ENCODE measurements around the gene DDX5. TPM values are rescaled to one million over a fixed set of nuclear protein-coding genes. Genes with fewer than 3 reads are reported as not detected.
A peak's percentile ranks its signal among the peaks of the same experiment; 100 is the strongest.

DDX5 gene
- total and polyA plus RNA-seq, 2 donors (not counting 3 experiments of a cell fraction or from before 2014, with no cell fraction given), result 1,027 to 2,040 TPM

DNA sequence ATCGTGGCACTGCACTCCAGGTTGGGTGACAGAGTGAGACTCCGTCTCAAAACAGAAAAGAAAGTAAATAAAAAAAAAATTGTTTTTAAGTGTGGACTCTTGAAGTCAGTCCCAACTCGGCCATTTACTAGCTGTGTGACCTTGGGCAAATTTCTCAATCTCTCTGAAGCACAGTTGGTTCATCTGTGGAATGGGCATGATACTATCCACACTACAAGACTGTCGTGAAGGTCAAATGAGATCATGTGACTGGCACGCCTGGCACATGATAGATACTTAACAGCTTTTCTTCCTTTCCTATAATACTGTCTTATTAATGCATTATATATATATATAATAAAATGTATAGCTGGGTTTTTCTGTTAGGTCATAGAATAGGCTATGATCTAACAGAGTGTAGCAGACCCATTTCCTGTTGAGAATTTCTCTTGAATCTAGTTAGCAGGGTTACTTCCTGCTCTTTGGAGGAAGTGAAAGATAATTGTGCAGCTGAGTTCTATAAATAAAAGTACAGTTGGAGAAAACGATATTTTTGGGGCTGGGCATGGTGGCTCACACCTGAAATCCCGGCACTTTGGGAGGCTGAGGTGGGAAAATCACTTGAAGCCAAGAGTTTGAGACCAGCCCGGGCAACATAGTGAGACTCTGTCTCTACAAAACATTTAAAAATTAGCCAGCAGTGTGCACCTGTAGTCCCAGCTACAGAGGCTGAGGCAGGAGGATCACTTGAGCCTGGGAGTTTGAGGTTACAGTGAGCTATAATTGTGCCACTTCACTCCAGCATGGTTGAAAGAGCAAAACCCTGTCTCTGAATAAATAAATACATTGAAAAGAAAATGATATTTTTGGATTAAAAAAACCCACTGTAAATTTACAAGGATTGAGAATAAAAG is 49.9 kb downstream of the DDX5 start:
- FAIRE-seq (no peak), DNase-seq (ENCODE audit: low read depth, low spot score) (no peak)
- no TSS peak for BruUV-seq (replicated peaks)
- no peak overlapping the region for H3K4me2 ChIP-seq (ENCODE audit: insufficient read depth, low read length)
- H3K9ac ChIP-seq (replicated peaks; ENCODE audit: extremely low read depth, insufficient read depth, low read length), result no peak overlapping the region
- no peaks in the 10 kb centered on the region for H3K27me3 ChIP-seq (ENCODE audit: control insufficient read depth in 2 of 2, insufficient read depth in 2 of 2, low read length in 2 of 2)
- H3K4me1 ChIP-seq (ENCODE audit: control insufficient read depth, extremely low read depth, insufficient read depth, low read length), result peaks cover 6% of the 10 kb centered on the region
- no peak overlapping the region for H3K4me3 ChIP-seq (replicated peaks in 1 of 3; ENCODE audit: insufficient read depth in 1 of 3, low read depth in 1 of 3, low read length in 3 of 3)
- H3K9me3 ChIP-seq (replicated peaks; ENCODE audit: control insufficient read depth, insufficient read depth, low read length), result no peaks in the 10 kb centered on the region
- H3K36me3 ChIP-seq (ENCODE audit: control insufficient read depth in 2 of 2, extremely low read depth in 1 of 2, insufficient read depth in 2 of 2, low read length in 2 of 2), result peaks cover 0 to 3% of the 10 kb centered on the region in 2 experiments
- intact Hi-C loops (cut with micrococcal nuclease) (no loop called here), dilution Hi-C loops (cut with MboI; ENCODE audit: extremely low pct_ligation_motif_present, low sequenced_read_pairs) (no loop called here)
- H3K9me1 ChIP-seq (replicated peaks; ENCODE audit: control insufficient read depth, extremely low read depth, insufficient read depth, low read length), result no peaks in the 10 kb centered on the region
- ChIA-PET CTCF (interaction anchor here (1.2 kb wide), 1 partner anchor 35 kb away, joined by 4 read pairs; no protein-coding TSS in a partner anchor), POLR2A (no interaction called here)
- no peaks in the 10 kb centered on the region for H4K20me1 ChIP-seq (replicated peaks; ENCODE audit: control insufficient read depth, extremely low read depth, insufficient read depth, low read length)
- no peak overlapping the region for H2AFZ ChIP-seq (ENCODE audit: low read depth, low read length)
- H3K27ac ChIP-seq (ENCODE audit: insufficient read depth, low read depth, low read length), result no peak overlapping the region
- TF ChIP-seq, protein P1, sequence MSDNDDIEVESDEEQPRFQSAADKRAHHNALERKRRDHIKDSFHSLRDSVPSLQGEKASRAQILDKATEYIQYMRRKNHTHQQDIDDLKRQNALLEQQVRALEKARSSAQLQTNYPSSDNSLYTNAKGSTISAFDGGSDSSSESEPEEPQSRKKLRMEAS (IDR thresholded peaks at IDR 0.05; ENCODE audit: insufficient read depth, insufficient read length), result no peak
- TF ChIP-seq POLR2A (IDR thresholded peaks at IDR 0.05; ENCODE audit: low read depth, low read length) (no peak), FOS (IDR thresholded peaks at IDR 0.05; ENCODE audit: borderline replicate concordance, insufficient read depth, low read length) (no peak)
- H3K79me2 ChIP-seq (ENCODE audit: control insufficient read depth, insufficient read depth, low read length), result no peaks in the 10 kb centered on the region

DNA sequence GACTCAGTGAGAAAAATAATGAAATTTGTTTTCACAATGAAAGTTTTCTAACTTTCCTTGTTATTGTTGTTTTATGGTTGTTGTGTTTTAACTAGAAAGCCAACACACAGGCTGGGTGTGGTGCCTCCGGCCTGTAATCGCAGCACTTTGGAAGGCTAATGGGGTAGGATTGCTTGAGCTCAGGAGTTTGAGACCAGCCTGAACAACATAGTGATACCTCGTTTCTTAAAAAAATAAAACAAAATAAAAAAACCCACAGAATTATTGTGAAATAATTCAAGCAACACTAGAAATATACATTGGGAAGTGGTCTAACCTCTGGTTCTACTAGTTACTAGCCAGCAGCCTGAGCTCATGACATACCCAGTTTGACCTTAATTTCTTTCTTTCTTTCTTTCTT is 56.5 kb downstream of the DDX5 start:
- TF ChIP-seq POLR2A (IDR thresholded peaks at IDR 0.05; ENCODE audit: low read depth, low read length), result no peak
- no peak for TF ChIP-seq MYC (IDR thresholded peaks at IDR 0.05; ENCODE audit: low read depth, low read length)
- TF ChIP-seq, protein P1 (IDR thresholded peaks at IDR 0.05; ENCODE audit: insufficient read depth, insufficient read length), result no peak
- H4K20me1 ChIP-seq (replicated peaks; ENCODE audit: control insufficient read depth, extremely low read depth, insufficient read depth, low read length), result no peaks in the 10 kb centered on the region
- H3K36me3 ChIP-seq (ENCODE audit: control insufficient read depth in 2 of 2, extremely low read depth in 1 of 2, insufficient read depth in 2 of 2, low read length in 2 of 2), result no peaks in the 10 kb centered on the region
- H3K4me3 ChIP-seq (replicated peaks in 1 of 3; ENCODE audit: insufficient read depth in 1 of 3, low read depth in 1 of 3, low read length in 3 of 3), result no peak overlapping the region
- H3K79me2 ChIP-seq (ENCODE audit: control insufficient read depth, insufficient read depth, low read length), result no peaks in the 10 kb centered on the region
- dilution Hi-C loops (cut with MboI; ENCODE audit: extremely low pct_ligation_motif_present, low sequenced_read_pairs), result no loop called here
- intact Hi-C loops (cut with micrococcal nuclease), result no loop called here
- POLR2A ChIA-PET, result no interaction called here
- no peak for DNase-seq (ENCODE audit: low read depth, low spot score)
- H3K9me3 ChIP-seq (replicated peaks; ENCODE audit: control insufficient read depth, insufficient read depth, low read length), result no peaks in the 10 kb centered on the region
- peaks cover 12% of the 10 kb centered on the region for H3K4me1 ChIP-seq (ENCODE audit: control insufficient read depth, extremely low read depth, insufficient read depth, low read length)
- H3K27ac ChIP-seq (ENCODE audit: insufficient read depth, low read depth, low read length), result peak overlapping the region; percentile 50
- no peak for FAIRE-seq
- H3K9ac ChIP-seq (replicated peaks; ENCODE audit: extremely low read depth, insufficient read depth, low read length), result peak overlapping the region; percentile 18
- BruUV-seq (replicated peaks), result no TSS peak
- H3K4me2 ChIP-seq (ENCODE audit: insufficient read depth, low read length), result peak overlapping the region; percentile 21
- no peaks in the 10 kb centered on the region for H3K27me3 ChIP-seq (ENCODE audit: control insufficient read depth in 2 of 2, insufficient read depth in 2 of 2, low read length in 2 of 2)
- no peaks in the 10 kb centered on the region for H3K9me1 ChIP-seq (replicated peaks; ENCODE audit: control insufficient read depth, extremely low read depth, insufficient read depth, low read length)
- H2AFZ ChIP-seq (ENCODE audit: low read depth, low read length), result no peak overlapping the region
- CTCF ChIA-PET, result interaction anchor here (2.3 kb wide), 1 partner anchor 42 kb away, joined by 10 read pairs; no protein-coding TSS in a partner anchor

All from endothelial cell of umbilical vein (primary cell).